ENCODE results near the gene TMEM220.

TMEM220 gene

GRCh38 chr17:10775058-10775457 lies 45.2 kb upstream of the TMEM220 start:
- ChIA-PET POLR2A (no interaction called here), CTCF (interaction anchor here (1.8 kb wide), 1 partner anchor 70 kb away, joined by 5 read pairs; no protein-coding TSS in a partner anchor)
- TF ChIP-seq CTCF (IDR thresholded peaks at IDR 0.05; ENCODE audit: control extremely low read depth, extremely low read depth, low read depth, missing control alignments): no peak
- no peak for DNase-seq (ENCODE audit: extremely low spot score)

- POLR2A ChIA-PET: no interaction called here
- no peak for DNase-seq (ENCODE audit: extremely low spot score)
- CTCF ChIA-PET: interaction anchor here (0.8 to 1.8 kb wide), 8 partner anchors 11 to 102 kb away, joined by 3 to 5 read pairs (median 3); no protein-coding TSS in a partner anchor
- TF ChIP-seq CTCF (IDR thresholded peaks at IDR 0.05; ENCODE audit: control extremely low read depth, extremely low read depth, low read depth, missing control alignments): no peak
These were observed 43.6 kb upstream of the TMEM220 start for GRCh38 chr17:10773391-10773790.

GRCh38 chr17:10772425-10773380 lies 42.9 kb upstream of the TMEM220 start:
- CTCF ChIA-PET: interaction anchor here (0.8 to 1.6 kb wide), 8 partner anchors 10 to 103 kb away, joined by 3 to 4 read pairs (median 3); no protein-coding TSS in a partner anchor
- POLR2A ChIA-PET: no interaction called here
- peak; percentile 55 for TF ChIP-seq CTCF (IDR thresholded peaks at IDR 0.05; ENCODE audit: control extremely low read depth, extremely low read depth, low read depth, missing control alignments)
- no peak for DNase-seq (ENCODE audit: extremely low spot score)

- no peak for TF ChIP-seq CTCF (IDR thresholded peaks at IDR 0.05; ENCODE audit: control extremely low read depth, extremely low read depth, low read depth, missing control alignments)
- CTCF ChIA-PET: no interaction called here
- no peak for DNase-seq (ENCODE audit: extremely low spot score)
- POLR2A ChIA-PET: no interaction called here
These were observed 41.3 kb upstream of the TMEM220 start for GRCh38 chr17:10771148-10771547.

GRCh38 chr17:10769840-10770239 lies 40.0 kb upstream of the TMEM220 start:
- POLR2A ChIA-PET: no interaction called here

More at GRCh38 chr17:10769840-10770239, 40.0 kb upstream of the TMEM220 start:
- no peak for DNase-seq (ENCODE audit: extremely low spot score)
- CTCF ChIA-PET: interaction anchor here (1.1 kb wide), 1 partner anchor 20 kb away, joined by 3 read pairs; no protein-coding TSS in a partner anchor
- no peak for TF ChIP-seq CTCF (IDR thresholded peaks at IDR 0.05; ENCODE audit: control extremely low read depth, extremely low read depth, low read depth, missing control alignments)

Measured in GM10248 (cell line).